Ascending aorta (tissue), 2 donors: ENCODE measurements around the gene BAAT. TPM values are rescaled to one million over a fixed set of nuclear protein-coding genes. Genes with fewer than 3 reads are reported as not detected.

Experiments
- DNase-seq, 2 donors: peaks; one replicate each; pipeline ENCODE4 v3.0.0-alpha.2; 2019; ENCODE audit warnings: low spot score in 2 of 2
- H3K27ac ChIP-seq, 2 donors: fragments of 200-600 bp; sonication (generic); one replicate each; pipeline ENCODE4 v1.5.1; 2016 to 2017; ENCODE audit warnings: mild to moderate bottlenecking in 1 of 2
- H3K27me3 ChIP-seq: fragments of 200-600 bp; sonication (generic); one replicate; pipeline ENCODE4 v1.5.1; 2017
- H3K36me3 ChIP-seq, 2 donors: fragments of 200-600 bp; sonication (generic); one replicate each; pipeline ENCODE4 v1.5.1; 2016
- H3K4me1 ChIP-seq, 2 donors: fragments of 200-600 bp; sonication (generic); one replicate each; pipeline ENCODE4 v1.5.1; 2016 to 2017; ENCODE audit warnings: mild to moderate bottlenecking in 1 of 2
- H3K4me3 ChIP-seq, 2 donors: fragments of 200-600 bp; sonication (generic); one replicate each; pipeline ENCODE4 v1.5.1; 2016 to 2017; ENCODE audit warnings: mild to moderate bottlenecking in 1 of 2
- H3K9me3 ChIP-seq, 2 donors: fragments of 200-600 bp; sonication (generic); one replicate each; pipeline ENCODE4 v1.5.1; 2016
- intact Hi-C: fragments of 100-400 bp; cut with DNase I; formaldehyde crosslinking; loops from one replicate; pipeline ENCODE4 v1.15.1; 2023
- total RNA-seq: library from RNA; depleted of rRNA; stranded (reverse); fragments of >200 nt; gene quantifications from one replicate; pipeline ENCODE4 v1.1.0, GENCODE V29; 2016
- TF ChIP-seq, protein P1 (sequence below), 3 experiments: fragments of 200-600 bp in 2 of 3; fragments of 450-650 bp in 1 of 3; sonication (generic) in 2 of 3; IDR thresholded peaks; one replicate each; pipeline ENCODE4 v1.5.1; 2016 to 2019; ENCODE audit warnings: antibody characterized with exemption in 3 of 3, mild to moderate bottlenecking in 1 of 3, moderate library complexity in 1 of 3

Gene BAAT
- total RNA-seq, 1 donor from 2014 or later, result 0.53 TPM

DNA sequence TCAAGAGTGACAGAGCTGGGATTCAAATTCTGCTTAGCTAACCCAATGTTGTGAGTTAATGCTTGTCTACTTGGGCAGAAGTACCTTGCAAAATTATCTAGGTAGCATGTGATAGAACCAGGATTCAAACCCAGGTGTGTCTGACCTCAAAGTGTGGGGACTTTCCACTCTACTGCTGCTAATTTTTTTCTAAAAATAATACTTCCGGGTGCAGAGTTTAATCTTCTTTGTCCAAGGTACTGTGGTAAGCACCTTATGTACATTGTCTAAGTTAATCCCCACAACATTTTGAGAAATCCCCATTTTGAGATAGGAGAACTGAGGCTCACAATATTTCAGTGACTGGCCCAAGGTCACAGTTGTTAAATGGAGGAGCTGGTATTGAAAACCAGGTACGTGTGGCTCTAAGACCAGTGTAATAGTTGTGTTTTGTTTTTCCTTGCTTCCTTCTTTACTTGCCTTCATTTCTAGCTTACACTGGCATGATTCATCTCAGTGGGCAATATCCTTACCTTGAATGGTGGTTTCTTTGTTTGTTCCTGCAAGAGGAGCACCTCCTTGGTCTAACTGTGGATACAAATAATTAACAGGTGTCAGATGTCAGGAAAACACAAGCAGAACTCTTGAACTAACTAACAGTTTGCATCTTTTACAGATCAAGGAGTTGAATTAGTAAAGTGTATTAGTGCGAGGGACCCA, 43.3 kb upstream of the BAAT start:
- H3K4me3 ChIP-seq, result no peak overlapping the region
- no peaks in the 10 kb centered on the region for H3K36me3 ChIP-seq
- H3K27ac ChIP-seq, result no peak overlapping the region
- TF ChIP-seq, protein P1, sequence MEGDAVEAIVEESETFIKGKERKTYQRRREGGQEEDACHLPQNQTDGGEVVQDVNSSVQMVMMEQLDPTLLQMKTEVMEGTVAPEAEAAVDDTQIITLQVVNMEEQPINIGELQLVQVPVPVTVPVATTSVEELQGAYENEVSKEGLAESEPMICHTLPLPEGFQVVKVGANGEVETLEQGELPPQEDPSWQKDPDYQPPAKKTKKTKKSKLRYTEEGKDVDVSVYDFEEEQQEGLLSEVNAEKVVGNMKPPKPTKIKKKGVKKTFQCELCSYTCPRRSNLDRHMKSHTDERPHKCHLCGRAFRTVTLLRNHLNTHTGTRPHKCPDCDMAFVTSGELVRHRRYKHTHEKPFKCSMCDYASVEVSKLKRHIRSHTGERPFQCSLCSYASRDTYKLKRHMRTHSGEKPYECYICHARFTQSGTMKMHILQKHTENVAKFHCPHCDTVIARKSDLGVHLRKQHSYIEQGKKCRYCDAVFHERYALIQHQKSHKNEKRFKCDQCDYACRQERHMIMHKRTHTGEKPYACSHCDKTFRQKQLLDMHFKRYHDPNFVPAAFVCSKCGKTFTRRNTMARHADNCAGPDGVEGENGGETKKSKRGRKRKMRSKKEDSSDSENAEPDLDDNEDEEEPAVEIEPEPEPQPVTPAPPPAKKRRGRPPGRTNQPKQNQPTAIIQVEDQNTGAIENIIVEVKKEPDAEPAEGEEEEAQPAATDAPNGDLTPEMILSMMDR (IDR thresholded peaks at IDR 0.05), result no peak
- H3K4me1 ChIP-seq, result no peaks in the 10 kb centered on the region
- no peaks in the 10 kb centered on the region for H3K9me3 ChIP-seq
- no peaks in the 10 kb centered on the region for H3K27me3 ChIP-seq
- DNase-seq, result no peak
- intact Hi-C loops, result no loop called here

DNA sequence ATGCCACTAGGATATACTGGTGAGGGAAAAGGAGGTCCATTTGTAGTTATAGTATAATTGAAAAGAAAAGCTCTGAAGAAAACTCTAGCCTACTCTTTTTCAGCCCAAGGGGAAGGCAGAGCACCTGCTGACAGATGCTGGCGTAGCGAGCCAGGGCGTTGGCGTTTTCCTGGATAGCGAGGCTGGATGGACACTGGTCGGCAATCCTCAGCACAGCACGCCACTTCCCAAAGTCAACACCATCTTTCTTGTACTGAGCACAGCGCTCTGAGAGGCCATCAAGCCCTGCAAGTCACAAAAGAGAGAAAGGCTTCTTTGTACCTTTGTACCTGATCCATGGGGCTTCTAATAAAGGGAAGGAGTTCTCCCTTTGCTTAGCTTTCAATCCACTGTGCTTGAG, 42.6 kb upstream of the BAAT start:
- no peaks in the 10 kb centered on the region for H3K4me1 ChIP-seq
- no peaks in the 10 kb centered on the region for H3K9me3 ChIP-seq
- TF ChIP-seq, protein P1 (IDR thresholded peaks at IDR 0.05), result no peak
- intact Hi-C loops, result no loop called here
- no peak overlapping the region for H3K27ac ChIP-seq
- DNase-seq, result no peak
- no peak overlapping the region for H3K4me3 ChIP-seq
- H3K27me3 ChIP-seq, result no peaks in the 10 kb centered on the region
- H3K36me3 ChIP-seq, result no peaks in the 10 kb centered on the region

DNA sequence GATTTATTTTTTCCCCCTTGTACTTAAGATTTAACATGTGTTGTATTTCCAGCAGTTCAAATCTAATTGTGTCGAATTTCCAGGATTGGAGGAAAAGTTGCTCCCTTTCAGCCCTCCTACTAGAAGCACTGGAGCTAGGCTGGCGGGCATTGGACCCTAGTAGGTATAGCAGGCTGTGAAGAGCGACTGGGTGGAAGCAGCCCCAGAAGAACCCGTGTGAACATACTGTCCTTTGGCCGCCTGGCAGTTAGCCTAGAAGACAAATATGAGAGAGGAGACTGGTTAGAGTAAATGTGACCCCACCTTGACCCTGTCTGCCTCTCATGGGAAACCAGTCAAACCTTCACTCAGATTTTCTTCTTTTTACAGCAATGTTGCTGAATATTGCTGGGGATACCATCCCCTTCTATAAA, 36.9 kb upstream of the BAAT start:
- peaks cover 0 to 38% of the 10 kb centered on the region in 2 donors for H3K9me3 ChIP-seq
- H3K4me1 ChIP-seq, result no peaks in the 10 kb centered on the region
- peaks cover 3 to 19% of the 10 kb centered on the region in 2 donors for H3K36me3 ChIP-seq
- intact Hi-C loops, result no loop called here
- no peak for DNase-seq
- no peak overlapping the region for H3K27ac ChIP-seq
- TF ChIP-seq, protein P1 (IDR thresholded peaks at IDR 0.05), result no peak
- H3K27me3 ChIP-seq, result no peaks in the 10 kb centered on the region
- no peak overlapping the region for H3K4me3 ChIP-seq

DNA sequence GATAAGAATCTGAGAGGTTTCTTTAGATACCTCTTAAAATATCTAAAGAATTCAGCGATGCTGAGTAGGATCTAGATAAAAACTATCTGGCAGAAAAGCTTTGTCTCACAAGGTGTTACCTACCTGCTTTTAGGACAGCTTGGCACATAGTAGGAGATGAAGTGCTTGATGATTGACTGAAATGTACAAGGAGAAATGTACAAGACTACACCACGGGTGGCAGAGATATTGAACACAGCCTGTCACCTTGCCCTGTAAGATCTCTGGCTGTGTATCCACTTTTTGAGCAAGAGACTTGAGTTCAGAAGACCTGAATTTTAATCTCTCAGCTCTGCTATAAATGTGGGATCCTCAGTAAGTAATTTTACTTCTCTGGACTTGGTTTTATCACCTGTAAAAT, 35.1 kb upstream of the BAAT start:
- H3K4me1 ChIP-seq, result no peaks in the 10 kb centered on the region

DNA sequence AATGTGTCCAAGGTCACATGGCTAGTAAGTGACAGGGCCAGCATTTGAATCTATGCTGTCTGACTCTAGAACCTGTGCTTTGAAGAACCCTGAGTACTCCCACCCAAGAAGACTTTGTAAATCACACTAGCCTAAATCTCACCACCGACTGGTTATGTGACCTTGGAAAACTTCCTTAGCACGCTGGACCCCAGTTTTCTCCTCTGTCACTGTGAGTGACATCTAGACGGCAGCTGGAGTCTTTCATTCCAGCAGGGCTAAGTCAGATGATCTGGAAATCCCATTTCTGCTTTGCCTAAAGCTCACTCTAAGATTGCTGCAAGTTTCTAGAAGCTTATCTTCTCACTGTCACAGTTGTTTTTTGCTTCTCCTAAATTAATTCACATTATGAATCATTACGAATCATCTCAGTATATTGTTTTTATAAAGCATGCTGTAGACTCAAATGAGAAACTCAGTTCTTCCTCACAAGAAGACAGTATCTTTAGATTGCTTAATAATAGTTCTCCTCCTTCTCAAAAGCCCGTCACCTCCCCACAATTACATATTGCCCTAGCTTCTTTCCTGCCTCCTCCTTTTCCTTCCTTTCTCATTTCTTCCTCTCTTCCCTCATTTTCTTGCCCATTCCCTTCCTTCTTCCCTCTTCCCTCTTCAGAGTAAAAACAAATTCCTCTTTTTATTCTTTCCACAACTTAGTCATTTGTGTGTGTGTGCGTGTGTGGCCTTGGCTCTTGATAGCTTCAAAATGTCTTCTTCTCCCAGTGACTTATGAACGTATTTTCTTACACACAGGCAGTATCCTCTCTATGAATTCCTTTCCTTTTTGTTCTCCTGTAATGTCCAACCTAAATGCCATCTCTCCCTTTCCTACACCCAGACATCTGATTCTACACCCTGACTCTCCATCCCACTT, 34.0 kb upstream of the BAAT start:
- H3K27me3 ChIP-seq, result no peaks in the 10 kb centered on the region
- H3K4me1 ChIP-seq, result no peaks in the 10 kb centered on the region
- H3K9me3 ChIP-seq, result peaks cover 7 to 60% of the 10 kb centered on the region in 2 donors
- no peak overlapping the region for H3K4me3 ChIP-seq
- peaks cover 4 to 24% of the 10 kb centered on the region in 2 donors for H3K36me3 ChIP-seq
- H3K27ac ChIP-seq, result no peak overlapping the region
- TF ChIP-seq, protein P1 (IDR thresholded peaks at IDR 0.05), result no peak
- intact Hi-C loops, result no loop called here
- no peak for DNase-seq

More for the DNA sequence above, 35.1 kb upstream of the BAAT start:
- TF ChIP-seq, protein P1 (IDR thresholded peaks at IDR 0.05), result no peak
- Histone ChIP-seq H3K27ac (no peak overlapping the region), H3K36me3 (peaks cover 3 to 24% of the 10 kb centered on the region in 2 donors), H3K27me3 (no peaks in the 10 kb centered on the region), H3K9me3 (peaks cover 0 to 51% of the 10 kb centered on the region in 2 donors), H3K4me3 (no peak overlapping the region)
- intact Hi-C loops, result no loop called here
- no peak for DNase-seq
